IMR-90 (cell line): Measurements from ENCODE around the gene TMEM179.

ENCODE experiments used
- CHD1 ChIP-seq: IDR thresholded peaks from 2 replicates; pipeline ENCODE4 v1.6.1; 2012; ENCODE audit warnings: low read depth, low read length, improper control_type of control experiment
- CTCF ChIP-seq: conservative IDR thresholded peaks from 2 replicates; pipeline ENCODE4 v1.5.1; 2012; ENCODE audit warnings: mild to moderate bottlenecking, low read depth, low read length, improper control_type of control experiment
- FOS ChIP-seq: fragments of 150-350 bp; IDR thresholded peaks from 2 replicates; pipeline ENCODE4 v1.6.1; 2016; ENCODE audit warnings: low read depth, low read length
- POLR2A ChIP-seq: IDR thresholded peaks from 2 replicates; pipeline ENCODE4 v1.6.1; 2012; ENCODE audit warnings: mild to moderate bottlenecking, low read depth, low read length

- TF ChIP-seq POLR2A, result no peak
- no peak for TF ChIP-seq CTCF
- no peak for TF ChIP-seq CHD1
- TF ChIP-seq FOS, result no peak
Measured at GRCh38 chr14:104643306-104643705, 38.7 kb upstream of the TMEM179 start.
